Naive thymus-derived CD4-positive, alpha-beta T cell (primary cell): ENCODE results near the gene FOXJ3. TPM values are rescaled to one million over a fixed set of nuclear protein-coding genes. Genes with fewer than 3 reads are reported as not detected.

Experiments
- ATAC-seq: fragments of 150-1000 bp; cut with Tn5 transposase; 2 replicates; pipeline ENCODE4 v1.10.0; 2021; ENCODE audit warnings: mild to moderate bottlenecking, moderate library complexity
- CTCF ChIA-PET: fragments of 350-600 bp; sonication (Branson Sonifier 250); formaldehyde crosslinking; loops from one replicate; lab custom pipeline; 2021; ENCODE audit warnings: antibody characterized with exemption; lab: Charles Lee
- POLR2A ChIA-PET: fragments of 350-600 bp; sonication (Branson Sonifier 250); formaldehyde crosslinking; loops from one replicate; lab custom pipeline; 2021; ENCODE audit warnings: antibody characterized with exemption, inconsistent platforms; lab: Charles Lee
- DNase-seq, 9 donors: peaks; one replicate each; pipeline versions ENCODE4 v3.0.0 to v3.0.0-alpha.2; 2020 to 2022; ENCODE audit warnings: mixed read lengths in 1 of 9
- H3K27ac ChIP-seq: one replicate; pipeline ENCODE4 v1.7.0; 2013; ENCODE audit warnings: mild to moderate bottlenecking, low read depth, low read length, moderate library complexity
- H3K27me3 ChIP-seq, 2 donors: one replicate each; pipeline ENCODE4 v1.7.0; 2013; ENCODE audit warnings: low read length in 2 of 2, mild to moderate bottlenecking in 2 of 2, moderate library complexity in 2 of 2; ENCODE audit not compliant: control insufficient read depth in 2 of 2, insufficient read depth in 2 of 2
- H3K36me3 ChIP-seq, 3 experiments: 1 replicate in 2 of 3; 2 replicates in 1 of 3; pipeline ENCODE4 v1.7.0; 2013; ENCODE audit warnings: low read length in 3 of 3, mild to moderate bottlenecking in 3 of 3, moderate library complexity in 1 of 3; ENCODE audit not compliant: insufficient read depth in 3 of 3, control insufficient read depth in 2 of 3
- H3K4me1 ChIP-seq, 2 donors: one replicate each; pipeline ENCODE4 v1.7.0; 2013; ENCODE audit warnings: low read length in 2 of 2, mild to moderate bottlenecking in 2 of 2, moderate library complexity in 1 of 2; ENCODE audit not compliant: control insufficient read depth in 2 of 2, insufficient read depth in 2 of 2
- H3K4me3 ChIP-seq: 2 replicates; pipeline ENCODE4 v1.7.0; 2013; ENCODE audit warnings: mild to moderate bottlenecking, low read length
- H3K9me3 ChIP-seq, 3 experiments: 1 replicate in 2 of 3; 2 replicates in 1 of 3; pipeline ENCODE4 v1.7.0; 2013; ENCODE audit warnings: low read length in 3 of 3; ENCODE audit not compliant: control insufficient read depth in 2 of 3
- H3K27ac Mint-ChIP-seq, 9 donors: one replicate each; pipeline ENCODE4 v1.8.0; 2020 to 2022; ENCODE audit warnings: mixed read lengths in 9 of 9, mild to moderate bottlenecking in 8 of 9, moderate library complexity in 5 of 9, inconsistent platforms in 2 of 9
- H3K27me3 Mint-ChIP-seq, 5 donors: one replicate each; pipeline ENCODE4 v1.8.0; 2021 to 2022; ENCODE audit warnings: mixed read lengths in 5 of 5, mild to moderate bottlenecking in 1 of 5
- H3K36me3 Mint-ChIP-seq, 5 donors: one replicate each; pipeline ENCODE4 v1.8.0; 2020 to 2022; ENCODE audit warnings: mixed read lengths in 5 of 5, mild to moderate bottlenecking in 3 of 5, inconsistent platforms in 1 of 5
- H3K4me1 Mint-ChIP-seq, 7 donors: one replicate each; pipeline ENCODE4 v1.8.0; 2020 to 2022; ENCODE audit warnings: mixed read lengths in 7 of 7, mild to moderate bottlenecking in 3 of 7, inconsistent platforms in 1 of 7
- H3K4me3 Mint-ChIP-seq, 10 donors: one replicate each; pipeline ENCODE4 v1.8.0; 2020 to 2022; ENCODE audit warnings: mild to moderate bottlenecking in 10 of 10, mixed read lengths in 10 of 10, moderate library complexity in 6 of 10, inconsistent platforms in 2 of 10
- H3K9me3 Mint-ChIP-seq, 11 donors: one replicate each; pipeline ENCODE4 v1.8.0; 2020 to 2022; ENCODE audit warnings: mixed read lengths in 11 of 11, mild to moderate bottlenecking in 4 of 11, inconsistent platforms in 1 of 11, moderate library complexity in 1 of 11
- intact Hi-C, 2 donors: fragments of 100-400 bp; cut with micrococcal nuclease; formaldehyde crosslinking; loops; one replicate each; pipeline ENCODE4 v1.15.1; 2023
- polyA plus RNA-seq, 2 donors: library from polyadenylated mRNA; unstranded; fragments of 300-500 nt; fragmentation: Illumina TruSeq; gene quantifications; one replicate each; pipeline ENCODE4 v1.2.3, GENCODE V29; 2021
- total RNA-seq, 6 experiments: library from RNA in 5 of 6; stranded (reverse) in 5 of 6; gene quantifications; 1 replicate in 5 of 6; 2 replicates in 1 of 6; pipeline ENCODE4 v1.2.3 and lab custom pipeline; 2021 to 2026

The FOXJ3 gene
- total and polyA plus RNA-seq, 7 experiments from 2014 or later = 38.9 to 93.3 (median 70.0) TPM

DNA sequence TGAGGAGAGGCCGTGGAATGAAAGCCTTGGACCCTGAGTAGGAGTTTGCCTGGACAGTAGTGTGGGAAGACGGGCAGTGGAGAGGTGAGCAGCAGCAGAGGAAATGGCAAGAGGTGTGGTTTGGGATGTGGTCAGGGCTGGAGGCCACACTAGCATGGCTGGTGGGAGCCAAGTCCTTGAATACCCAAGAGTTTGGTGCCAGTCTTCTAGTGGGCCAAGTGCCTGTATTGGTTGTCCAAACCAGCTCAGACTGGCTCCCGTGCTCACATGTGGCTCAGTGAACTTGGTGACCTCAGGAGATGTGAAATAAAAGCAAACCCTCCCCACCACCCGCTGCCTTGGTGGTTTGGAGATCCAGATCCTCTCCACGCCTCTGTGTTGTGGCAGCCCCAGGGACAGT is 172.9 kb downstream of the FOXJ3 start:
- H3K9me3 Mint-ChIP-seq = peaks cover 2 to 19% (median 6%) of the 10 kb centered on the region in 11 donors

GRCh38 chr1:42158189-42158588 is 176.8 kb downstream of the FOXJ3 start:
- CTCF ChIA-PET = interaction anchor here (0.5 to 0.8 kb wide), 2 partner anchors 15 to 504 kb away, joined by 4 read pairs; no protein-coding TSS in a partner anchor
- Mint-ChIP-seq H3K27ac (no peak overlapping the region), H3K9me3 (peaks cover 2 to 19% (median 6%) of the 10 kb centered on the region in 11 donors), H3K4me1 (peaks cover 6 to 9% (median 7%) of the 10 kb centered on the region in 7 donors), H3K4me3 (peak overlapping the region in 2 of 10 donors; percentile 5 to 25), H3K27me3 (peaks cover 0 to 14% (median 11%) of the 10 kb centered on the region in 5 donors), H3K36me3 (peaks cover 0 to 6% (median 4%) of the 10 kb centered on the region in 5 donors)
- Histone ChIP-seq H3K36me3 (no peaks in the 10 kb centered on the region), H3K9me3 (no peaks in the 10 kb centered on the region), H3K27ac (no peak overlapping the region), H3K4me1 (no peaks in the 10 kb centered on the region), H3K27me3 (no peaks in the 10 kb centered on the region), H3K4me3 (no peak overlapping the region)
- POLR2A ChIA-PET = no interaction called here
- intact Hi-C loops = no loop called here
- DNase-seq (no peak), ATAC-seq (no peak)

More for the DNA sequence above, 172.9 kb downstream of the FOXJ3 start:
- CTCF ChIA-PET = no interaction called here
- Histone ChIP-seq H3K4me3 (no peak overlapping the region), H3K27me3 (no peaks in the 10 kb centered on the region), H3K4me1 (no peaks in the 10 kb centered on the region), H3K9me3 (no peaks in the 10 kb centered on the region), H3K36me3 (no peaks in the 10 kb centered on the region), H3K27ac (no peak overlapping the region)
- Mint-ChIP-seq H3K4me1 (peaks cover 6 to 9% (median 7%) of the 10 kb centered on the region in 7 donors), H3K27ac (no peak overlapping the region), H3K27me3 (peaks cover 0 to 14% (median 11%) of the 10 kb centered on the region in 5 donors), H3K36me3 (peaks cover 0 to 6% (median 4%) of the 10 kb centered on the region in 5 donors), H3K4me3 (no peak overlapping the region)
- POLR2A ChIA-PET = no interaction called here
- peak in 1 of 9 donors; percentile 13 for DNase-seq
- no peak for ATAC-seq
- intact Hi-C loops = no loop called here

DNA sequence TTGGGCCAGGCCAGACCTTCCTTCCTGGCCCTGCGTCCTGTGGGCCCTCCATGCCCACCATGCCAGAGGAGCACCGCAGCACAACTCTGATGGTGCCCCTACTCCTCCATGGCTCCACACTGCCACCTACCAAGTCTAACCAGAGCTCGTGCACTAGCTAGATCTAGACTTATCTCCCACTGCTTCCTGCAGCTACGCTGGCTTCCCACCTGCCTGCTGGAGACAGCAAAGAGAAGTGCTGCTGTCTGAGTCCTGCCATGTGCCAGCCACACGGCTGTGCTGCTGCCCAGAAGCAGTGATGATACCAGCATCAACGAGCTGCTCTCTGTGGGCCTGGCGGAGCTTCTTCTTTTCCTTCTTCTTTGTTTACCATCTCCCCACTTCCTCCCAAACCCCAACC is 177.4 kb downstream of the FOXJ3 start:
- Mint-ChIP-seq H3K4me3 (peak overlapping the region in 3 of 10 donors; percentile 5 to 51 (median 25)), H3K4me1 (peaks cover 6 to 9% (median 7%) of the 10 kb centered on the region in 7 donors), H3K27ac (peak overlapping the region in 2 of 9 donors; percentile 14 to 60), H3K36me3 (peaks cover 0 to 6% (median 4%) of the 10 kb centered on the region in 5 donors), H3K9me3 (peaks cover 2 to 19% (median 6%) of the 10 kb centered on the region in 11 donors), H3K27me3 (peaks cover 0 to 14% (median 11%) of the 10 kb centered on the region in 5 donors)
- Histone ChIP-seq H3K4me3 (no peak overlapping the region), H3K27me3 (no peaks in the 10 kb centered on the region), H3K36me3 (no peaks in the 10 kb centered on the region), H3K9me3 (no peaks in the 10 kb centered on the region), H3K4me1 (no peaks in the 10 kb centered on the region), H3K27ac (no peak overlapping the region)
- POLR2A ChIA-PET = no interaction called here
- CTCF ChIA-PET = interaction anchor here (0.5 to 0.8 kb wide), 2 partner anchors 15 to 503 kb away, joined by 4 read pairs; no protein-coding TSS in a partner anchor
- peak; percentile 40 for ATAC-seq
- peak in 1 of 9 donors; percentile 12 for DNase-seq
- intact Hi-C loops = no loop called here

DNA sequence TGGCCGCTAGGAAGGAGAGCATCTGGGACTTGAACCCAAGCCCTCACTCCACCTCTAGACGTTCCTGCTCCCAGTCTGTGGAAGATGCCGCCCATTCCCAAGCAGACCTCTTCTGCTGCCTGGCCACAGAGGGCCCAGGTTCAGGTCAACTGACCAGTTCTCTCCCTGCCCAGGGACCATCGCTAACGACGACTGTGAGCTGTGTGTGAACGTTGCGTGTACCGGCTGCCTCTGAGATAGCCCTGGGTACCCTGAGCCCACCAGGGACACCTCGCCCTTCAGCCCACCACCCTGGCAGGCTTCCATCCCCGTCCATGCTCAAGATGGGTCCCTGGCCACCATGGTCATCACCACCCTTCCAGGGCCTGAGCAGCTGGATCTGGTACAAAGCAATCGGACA is 179.7 kb downstream of the FOXJ3 start:
- H3K27me3 Mint-ChIP-seq = peaks cover 7 to 14% (median 9%) of the 10 kb centered on the region in 5 donors
- DNase-seq = no peak
- Histone ChIP-seq H3K27ac (no peak overlapping the region), H3K4me3 (no peak overlapping the region), H3K36me3 (no peaks in the 10 kb centered on the region), H3K9me3 (no peaks in the 10 kb centered on the region), H3K27me3 (no peaks in the 10 kb centered on the region), H3K4me1 (no peaks in the 10 kb centered on the region)
- peaks cover 0 to 12% (median 0%) of the 10 kb centered on the region in 11 donors for H3K9me3 Mint-ChIP-seq
- POLR2A ChIA-PET = interaction anchor here (0.5 kb wide), 1 partner anchor 156 kb away, joined by 4 read pairs; no protein-coding TSS in a partner anchor
- ATAC-seq = no peak
- CTCF ChIA-PET = interaction anchor here (0.9 kb wide), 2 partner anchors 8 to 18 kb away, joined by 3 to 4 read pairs; no protein-coding TSS in a partner anchor
- no peak overlapping the region for H3K4me3 Mint-ChIP-seq
- intact Hi-C loops = no loop called here
- no peak overlapping the region for H3K27ac Mint-ChIP-seq
- H3K4me1 Mint-ChIP-seq = peaks cover 6 to 8% (median 7%) of the 10 kb centered on the region in 7 donors
- no peaks in the 10 kb centered on the region for H3K36me3 Mint-ChIP-seq

DNA sequence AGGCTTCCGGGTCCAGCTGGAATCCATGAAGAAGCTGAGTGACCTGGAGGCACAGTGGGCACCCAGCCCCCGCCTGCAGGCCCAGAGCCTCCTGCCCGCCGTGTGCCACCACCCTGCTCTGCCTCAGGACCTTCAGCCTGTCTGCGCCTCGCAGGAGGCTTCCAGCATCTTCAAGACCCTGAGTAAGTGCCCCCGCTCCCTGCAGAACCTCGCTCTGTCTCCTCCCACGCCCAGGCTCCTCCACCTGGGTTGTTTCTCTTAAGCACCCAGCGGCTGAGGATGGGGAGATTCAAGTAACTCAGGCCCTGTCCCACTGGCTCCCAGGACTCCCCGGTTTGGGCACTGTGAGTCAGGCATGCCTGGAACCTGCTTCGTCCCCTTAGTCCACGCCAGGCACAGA is 180.3 kb downstream of the FOXJ3 start:
- Mint-ChIP-seq H3K27ac (no peak overlapping the region), H3K36me3 (no peaks in the 10 kb centered on the region)

GRCh38 chr1:42153624-42154023 is 181.4 kb downstream of the FOXJ3 start:
- H3K36me3 ChIP-seq = no peaks in the 10 kb centered on the region
- Mint-ChIP-seq H3K4me1 (peaks cover 6 to 8% (median 7%) of the 10 kb centered on the region in 7 donors), H3K27me3 (peaks cover 6 to 12% (median 10%) of the 10 kb centered on the region in 5 donors), H3K4me3 (no peak overlapping the region), H3K27ac (peak overlapping the region in 1 of 9 donors; percentile 12), H3K36me3 (no peaks in the 10 kb centered on the region), H3K9me3 (peaks cover 0 to 2% (median 0%) of the 10 kb centered on the region in 11 donors)
- DNase-seq (no peak), ATAC-seq (no peak)
- intact Hi-C loops = no loop called here
- no peaks in the 10 kb centered on the region for H3K4me1 ChIP-seq
- POLR2A ChIA-PET = no interaction called here
- H3K27ac ChIP-seq = no peak overlapping the region
- H3K27me3 ChIP-seq = no peaks in the 10 kb centered on the region
- CTCF ChIA-PET = no interaction called here
- H3K4me3 ChIP-seq = no peak overlapping the region
- no peaks in the 10 kb centered on the region for H3K9me3 ChIP-seq

More for the DNA sequence above, 180.3 kb downstream of the FOXJ3 start:
- Histone ChIP-seq H3K27me3 (no peaks in the 10 kb centered on the region), H3K36me3 (no peaks in the 10 kb centered on the region), H3K4me3 (no peak overlapping the region), H3K9me3 (no peaks in the 10 kb centered on the region), H3K4me1 (no peaks in the 10 kb centered on the region), H3K27ac (no peak overlapping the region)
- peaks cover 6 to 8% (median 7%) of the 10 kb centered on the region in 7 donors for H3K4me1 Mint-ChIP-seq
- H3K9me3 Mint-ChIP-seq = peaks cover 0 to 7% (median 0%) of the 10 kb centered on the region in 11 donors
- peaks cover 8 to 16% (median 11%) of the 10 kb centered on the region in 5 donors for H3K27me3 Mint-ChIP-seq
- CTCF ChIA-PET = interaction anchor here (0.6 to 0.9 kb wide), 2 partner anchors 19 to 340 kb away, joined by 3 read pairs; no protein-coding TSS in a partner anchor
- DNase-seq (no peak), ATAC-seq (no peak)
- intact Hi-C loops = no loop called here
- no peak overlapping the region for H3K4me3 Mint-ChIP-seq
- POLR2A ChIA-PET = no interaction called here
